Upper lobe of left lung (tissue), 4 donors: ENCODE data around the gene TECPR1.

Experiments used
- POLR2A ChIP-seq, 4 donors: fragments of 450-650 bp; IDR thresholded peaks; one replicate each; pipeline ENCODE4 v1.5.1; 2016 to 2017; ENCODE audit warnings: antibody characterized with exemption in 4 of 4, mild to moderate bottlenecking in 2 of 4
- POLR2AphosphoS5 ChIP-seq, 2 donors: sonication (generic); formaldehyde crosslinking; IDR thresholded peaks; one replicate each; pipeline ENCODE4 v1.5.1; 2017; ENCODE audit warnings: antibody characterized with exemption in 2 of 2
- TF ChIP-seq, protein P1 (sequence below), 6 experiments: fragments of 450-650 bp in 4 of 6; fragments of 200-600 bp in 2 of 6; sonication (generic) in 2 of 6; IDR thresholded peaks; one replicate each; pipeline ENCODE4 v1.5.1; 2016 to 2019; ENCODE audit warnings: antibody characterized with exemption in 6 of 6

DNA sequence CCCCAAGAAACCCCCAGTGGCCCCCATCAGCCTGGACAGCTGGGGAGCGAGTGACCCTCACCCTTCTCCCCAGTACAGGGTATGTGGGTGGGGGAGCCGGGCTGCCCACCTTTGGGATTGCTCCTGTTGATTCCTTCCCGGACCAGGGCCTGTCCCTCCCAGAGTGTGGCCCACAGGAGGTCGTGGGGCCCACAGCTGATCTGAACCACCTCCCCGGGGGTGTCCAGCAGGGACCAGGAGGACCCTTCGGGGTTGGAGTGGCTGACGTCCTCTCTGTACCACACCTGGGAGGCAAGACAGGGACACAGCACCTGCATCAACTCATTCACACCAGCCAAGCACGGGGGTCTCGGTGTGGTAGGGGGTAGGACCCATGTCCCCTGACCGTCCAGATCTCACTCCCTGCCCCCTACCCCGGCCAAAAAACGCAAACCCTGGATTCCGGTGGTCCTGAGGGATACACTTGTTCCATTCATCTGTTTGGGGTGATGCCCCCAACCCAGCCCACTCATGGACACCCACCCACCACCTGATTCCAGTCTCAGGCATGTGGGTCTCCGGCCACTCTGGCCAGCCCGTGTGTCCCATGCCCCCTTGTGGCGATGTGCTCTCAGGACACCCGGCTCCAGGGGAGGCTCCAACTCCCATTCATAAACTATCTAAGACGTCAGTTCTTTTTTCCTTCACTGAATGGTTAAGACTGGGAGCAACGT is 10.9 kb downstream of the TECPR1 start:
- TF ChIP-seq, protein P1, sequence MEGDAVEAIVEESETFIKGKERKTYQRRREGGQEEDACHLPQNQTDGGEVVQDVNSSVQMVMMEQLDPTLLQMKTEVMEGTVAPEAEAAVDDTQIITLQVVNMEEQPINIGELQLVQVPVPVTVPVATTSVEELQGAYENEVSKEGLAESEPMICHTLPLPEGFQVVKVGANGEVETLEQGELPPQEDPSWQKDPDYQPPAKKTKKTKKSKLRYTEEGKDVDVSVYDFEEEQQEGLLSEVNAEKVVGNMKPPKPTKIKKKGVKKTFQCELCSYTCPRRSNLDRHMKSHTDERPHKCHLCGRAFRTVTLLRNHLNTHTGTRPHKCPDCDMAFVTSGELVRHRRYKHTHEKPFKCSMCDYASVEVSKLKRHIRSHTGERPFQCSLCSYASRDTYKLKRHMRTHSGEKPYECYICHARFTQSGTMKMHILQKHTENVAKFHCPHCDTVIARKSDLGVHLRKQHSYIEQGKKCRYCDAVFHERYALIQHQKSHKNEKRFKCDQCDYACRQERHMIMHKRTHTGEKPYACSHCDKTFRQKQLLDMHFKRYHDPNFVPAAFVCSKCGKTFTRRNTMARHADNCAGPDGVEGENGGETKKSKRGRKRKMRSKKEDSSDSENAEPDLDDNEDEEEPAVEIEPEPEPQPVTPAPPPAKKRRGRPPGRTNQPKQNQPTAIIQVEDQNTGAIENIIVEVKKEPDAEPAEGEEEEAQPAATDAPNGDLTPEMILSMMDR (IDR thresholded peaks at IDR 0.05) = peak; percentile 47 to 74 (median 66)
- no peak for TF ChIP-seq POLR2A (IDR thresholded peaks at IDR 0.05)
- no peak for TF ChIP-seq POLR2AphosphoS5 (IDR thresholded peaks at IDR 0.05)
